Calu3 (cell line): ENCODE measurements around the gene UST. TPM values are rescaled to one million over a fixed set of nuclear protein-coding genes. Genes with fewer than 3 reads are reported as not detected.
"Not testable (repeated sequence)": the region's sequence is repeated elsewhere in the genome, so short reads cannot be mapped to it uniquely, and the experiment has no call there.

ENCODE experiments used
- BruUV-seq: library from RNA; stranded (reverse); fragments of 400-500 nt; replicated peaks from 2 replicates; lab custom pipeline; 2021; lab: Mats Ljungman, UMichigan
- CTCF ChIA-PET: fragments of 300-600 bp; sonication (Branson Sonifier 250); formaldehyde crosslinking; loops from one replicate; lab custom pipeline; 2022; ENCODE audit warnings: antibody characterized with exemption; lab: Charles Lee
- DNase-seq: peaks from one replicate; pipeline ENCODE4 v3.0.0; 2022
- H3K27ac Mint-ChIP-seq: one replicate; pipeline ENCODE4 v1.8.0; 2022; ENCODE audit warnings: mixed read lengths; ENCODE audit not compliant: unreplicated experiment
- H3K27me3 Mint-ChIP-seq: one replicate; pipeline ENCODE4 v1.8.0; 2022; ENCODE audit warnings: mixed read lengths; ENCODE audit not compliant: unreplicated experiment
- H3K36me3 Mint-ChIP-seq: one replicate; pipeline ENCODE4 v1.8.0; 2022; ENCODE audit warnings: mild to moderate bottlenecking, moderate library complexity, mixed read lengths; ENCODE audit not compliant: insufficient read depth, unreplicated experiment
- H3K4me1 Mint-ChIP-seq: one replicate; pipeline ENCODE4 v1.8.0; 2022; ENCODE audit warnings: mild to moderate bottlenecking, low read depth, mixed read lengths; ENCODE audit not compliant: unreplicated experiment
- H3K4me3 Mint-ChIP-seq: one replicate; pipeline ENCODE4 v1.8.0; 2022; ENCODE audit warnings: mild to moderate bottlenecking, low read depth, moderate library complexity, mixed read lengths; ENCODE audit not compliant: unreplicated experiment
- H3K9me3 Mint-ChIP-seq: one replicate; pipeline ENCODE4 v1.8.0; 2022; ENCODE audit warnings: low read depth, mixed read lengths; ENCODE audit not compliant: unreplicated experiment
- CTCF ChIP-seq: fragments of 200-600 bp; IDR thresholded peaks from one replicate; pipeline ENCODE4 v1.8.0; 2022; ENCODE audit warnings: antibody characterized with exemption; ENCODE audit not compliant: unreplicated experiment
- intact Hi-C: fragments of 100-400 bp; cut with micrococcal nuclease; formaldehyde crosslinking; loops from one replicate; pipeline ENCODE4 v1.10.0; 2022; ENCODE audit not compliant: unreplicated experiment
- total RNA-seq: library from RNA; stranded (reverse); gene quantifications from 2 replicates; pipeline ENCODE4 v1.2.3, GENCODE V29; 2022

UST gene
- total RNA-seq, 1 experiment from 2014 or later: 2.4 TPM

- no peak for DNase-seq
- H3K27me3 Mint-ChIP-seq: no peaks in the 10 kb centered on the region
- no peak overlapping the region for H3K4me3 Mint-ChIP-seq
- no TSS peak for BruUV-seq
- H3K9me3 Mint-ChIP-seq: no peaks in the 10 kb centered on the region
- H3K27ac Mint-ChIP-seq: no peak overlapping the region
- no peaks in the 10 kb centered on the region for H3K36me3 Mint-ChIP-seq
- CTCF ChIA-PET: no interaction called here
- intact Hi-C loops: no loop called here
- TF ChIP-seq CTCF: no peak
- H3K4me1 Mint-ChIP-seq: peaks cover 22% of the 10 kb centered on the region
These were observed 286.6 kb downstream of the UST start for GRCh38 chr6:149033454-149033853.

- Mint-ChIP-seq H3K27me3 (no peaks in the 10 kb centered on the region), H3K4me1 (peaks cover 14% of the 10 kb centered on the region), H3K36me3 (no peaks in the 10 kb centered on the region), H3K27ac (no peak overlapping the region), H3K9me3 (no peaks in the 10 kb centered on the region), H3K4me3 (no peak overlapping the region)
- BruUV-seq: no TSS peak
- no peak for DNase-seq
- no peak for TF ChIP-seq CTCF
- intact Hi-C loops: no loop called here
- CTCF ChIA-PET: interaction anchor here (1.2 kb wide), 1 partner anchor 46 kb away, joined by 4 read pairs; no protein-coding TSS in a partner anchor
These were observed 288.9 kb downstream of the UST start for GRCh38 chr6:149035766-149036165.

- H3K4me1 Mint-ChIP-seq: peaks cover 5% of the 10 kb centered on the region
- intact Hi-C loops: no loop called here
- H3K27me3 Mint-ChIP-seq: no peaks in the 10 kb centered on the region
- TF ChIP-seq CTCF: no peak
- no peaks in the 10 kb centered on the region for H3K36me3 Mint-ChIP-seq
- no peak overlapping the region for H3K27ac Mint-ChIP-seq
- no peak overlapping the region for H3K4me3 Mint-ChIP-seq
- no peaks in the 10 kb centered on the region for H3K9me3 Mint-ChIP-seq
- CTCF ChIA-PET: no interaction called here
- DNase-seq: no peak
- no TSS peak for BruUV-seq
These were observed 290.3 kb downstream of the UST start for GRCh38 chr6:149037051-149037671.

GRCh38 chr6:149039025-149039424 lies 292.2 kb downstream of the UST start:
- CTCF ChIA-PET, H3K27me3 Mint-ChIP-seq, DNase-seq, H3K4me3 Mint-ChIP-seq, H3K36me3 Mint-ChIP-seq, H3K4me1 Mint-ChIP-seq, H3K27ac Mint-ChIP-seq, H3K9me3 Mint-ChIP-seq, BruUV-seq, intact Hi-C loops: not testable (repeated sequence)

- CTCF ChIA-PET: no interaction called here
- intact Hi-C loops: no loop called here
- no peak for DNase-seq
These were observed 295.1 kb downstream of the UST start for GRCh38 chr6:149041953-149042352.

More at GRCh38 chr6:149041953-149042352, 295.1 kb downstream of the UST start:
- Mint-ChIP-seq H3K36me3 (no peaks in the 10 kb centered on the region), H3K4me3 (no peak overlapping the region), H3K4me1 (peaks cover 6% of the 10 kb centered on the region), H3K9me3 (no peaks in the 10 kb centered on the region), H3K27ac (no peak overlapping the region), H3K27me3 (no peaks in the 10 kb centered on the region)
- TF ChIP-seq CTCF: no peak
- BruUV-seq: no TSS peak
